SH-SY5Y (cell line): ENCODE data around the gene KIAA1549.

Source experiments
- GATA2 ChIP-seq: IDR thresholded peaks from 2 replicates; pipeline ENCODE4 v1.6.1; 2011; ENCODE audit warnings: mild to moderate bottlenecking, low read depth, low read length
- GATA3 ChIP-seq: IDR thresholded peaks from 2 replicates; pipeline ENCODE4 v1.6.1; 2011; ENCODE audit warnings: low read depth, mild to moderate bottlenecking, low read length, moderate library complexity

DNA sequence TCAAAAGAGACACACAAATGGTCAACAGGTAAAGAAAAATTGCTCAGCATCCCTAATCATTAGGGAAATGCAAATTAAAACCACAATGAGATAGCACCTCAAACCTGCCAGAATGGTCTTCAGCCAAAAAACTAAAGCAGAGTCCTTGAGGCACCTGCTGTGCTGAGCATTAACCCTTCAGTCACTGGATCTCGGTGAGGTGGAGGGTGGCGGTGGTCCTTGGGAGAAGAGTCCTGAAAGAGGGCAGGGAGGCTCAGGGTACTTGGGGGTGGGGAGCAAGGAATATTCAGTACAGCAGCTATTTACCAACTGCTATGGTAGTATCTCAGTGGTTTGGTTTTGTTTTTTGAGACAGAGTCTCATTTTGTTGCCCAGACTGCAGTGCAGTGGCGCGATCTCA lies 7.1 kb downstream of the KIAA1549 start:
- TF ChIP-seq GATA2 (no peak), GATA3 (no peak)
